ENCODE results near the gene RNF224. TPM values are rescaled to one million over a fixed set of nuclear protein-coding genes. Genes with fewer than 3 reads are reported as not detected.

RNF224 gene
- total and polyA plus RNA-seq, 2 of the 13 experiments (the other 11 are each of a cell fraction or from before 2014, with no cell fraction given): 0.09 TPM; not detected in 1

DNA sequence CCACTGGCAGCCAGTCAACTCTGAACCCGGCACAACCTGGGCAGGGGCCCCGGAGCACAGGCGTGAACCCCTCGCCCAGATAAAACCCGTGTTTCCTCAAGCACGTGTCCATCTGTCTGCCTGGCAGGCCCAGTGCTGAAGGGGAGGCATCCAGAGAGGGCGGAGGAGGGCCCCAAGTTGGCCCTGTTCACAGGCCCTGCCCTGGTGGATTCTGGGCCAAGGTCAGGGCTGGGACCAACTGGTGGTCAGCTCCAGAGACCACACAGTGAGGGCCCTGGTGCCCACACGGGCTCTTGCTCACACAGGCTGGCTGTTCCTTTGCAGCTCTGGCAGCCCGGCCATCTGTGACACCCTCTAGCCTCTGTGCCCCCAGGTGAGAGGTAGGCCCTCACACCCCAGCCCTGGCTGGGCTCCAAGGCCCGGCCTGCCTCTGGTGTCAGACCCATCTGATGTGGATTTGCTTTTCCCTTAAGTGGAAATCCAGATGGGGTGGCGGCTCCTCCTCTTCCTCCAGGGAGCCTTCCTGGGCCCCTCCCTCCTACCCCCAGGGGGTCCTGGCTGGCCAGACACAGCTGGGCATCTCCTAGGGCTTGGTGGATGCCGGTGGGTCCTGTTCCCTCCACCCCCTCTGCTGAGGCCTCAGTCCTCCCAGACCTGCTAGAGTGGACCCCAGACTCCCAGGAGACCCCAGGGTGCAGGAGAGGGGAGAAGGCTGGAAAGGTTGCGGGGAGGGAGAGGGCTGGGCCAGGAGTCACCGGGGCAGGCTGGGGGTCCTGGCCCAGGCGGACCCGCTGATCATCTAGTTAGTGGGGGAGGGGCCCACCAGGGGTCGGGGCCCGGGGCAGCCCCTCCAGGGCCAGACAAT, 23.3 kb downstream of the RNF224 start (continued):
- peak; percentile 50 for TF ChIP-seq HNF4A (CRISPR knock-in tag; IDR thresholded peaks at IDR 0.05)
- 0 out of 2 replicates have a peak, but pooled peaks have one; percentile 30 for TF ChIP-seq ZNF317 (CRISPR knock-in tag; IDR thresholded peaks at IDR 0.05)
- peak; percentile 78 for TF ChIP-seq ZFX (CRISPR knock-in tag; IDR thresholded peaks at IDR 0.05; ENCODE audit: low read depth)
- TF ChIP-seq RBM22 (optimal IDR thresholded peaks at IDR 0.05; ENCODE audit: low read length): no peak
- TF ChIP-seq, protein P1, sequence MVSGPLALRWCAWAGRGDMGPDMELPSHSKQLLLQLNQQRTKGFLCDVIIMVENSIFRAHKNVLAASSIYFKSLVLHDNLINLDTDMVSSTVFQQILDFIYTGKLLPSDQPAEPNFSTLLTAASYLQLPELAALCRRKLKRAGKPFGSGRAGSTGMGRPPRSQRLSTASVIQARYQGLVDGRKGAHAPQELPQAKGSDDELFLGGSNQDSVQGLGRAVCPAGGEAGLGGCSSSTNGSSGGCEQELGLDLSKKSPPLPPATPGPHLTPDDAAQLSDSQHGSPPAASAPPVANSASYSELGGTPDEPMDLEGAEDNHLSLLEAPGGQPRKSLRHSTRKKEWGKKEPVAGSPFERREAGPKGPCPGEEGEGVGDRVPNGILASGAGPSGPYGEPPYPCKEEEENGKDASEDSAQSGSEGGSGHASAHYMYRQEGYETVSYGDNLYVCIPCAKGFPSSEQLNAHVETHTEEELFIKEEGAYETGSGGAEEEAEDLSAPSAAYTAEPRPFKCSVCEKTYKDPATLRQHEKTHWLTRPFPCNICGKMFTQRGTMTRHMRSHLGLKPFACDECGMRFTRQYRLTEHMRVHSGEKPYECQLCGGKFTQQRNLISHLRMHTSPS (CRISPR knock-in tag; IDR thresholded peaks at IDR 0.05; ENCODE audit: low read depth): peak; percentile 75; the same call in 1 of the 2 replicates
- 0 out of 2 replicates have a peak, but pooled peaks have one; percentile 14 for TF ChIP-seq BCL6 (CRISPR knock-in tag; IDR thresholded peaks at IDR 0.05)
- TF ChIP-seq, protein P2, sequence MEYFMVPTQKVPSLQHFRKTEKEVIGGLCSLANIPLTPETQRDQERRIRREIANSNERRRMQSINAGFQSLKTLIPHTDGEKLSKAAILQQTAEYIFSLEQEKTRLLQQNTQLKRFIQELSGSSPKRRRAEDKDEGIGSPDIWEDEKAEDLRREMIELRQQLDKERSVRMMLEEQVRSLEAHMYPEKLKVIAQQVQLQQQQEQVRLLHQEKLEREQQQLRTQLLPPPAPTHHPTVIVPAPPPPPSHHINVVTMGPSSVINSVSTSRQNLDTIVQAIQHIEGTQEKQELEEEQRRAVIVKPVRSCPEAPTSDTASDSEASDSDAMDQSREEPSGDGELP (IDR thresholded peaks at IDR 0.05; ENCODE audit: borderline replicate concordance, low read depth): 0 out of 2 replicates have a peak, but pooled peaks have one; percentile 27
- TF ChIP-seq SPEN (CRISPR knock-in tag; IDR thresholded peaks at IDR 0.05; ENCODE audit: low read depth): peak; percentile 47; the same call in 1 of the 2 replicates
- TF ChIP-seq ELF4 (CRISPR knock-in tag; IDR thresholded peaks at IDR 0.05; ENCODE audit: borderline replicate concordance): no peak
- 0 out of 2 replicates have a peak, but pooled peaks have one; percentile 22 for TF ChIP-seq ZNF501 (CRISPR knock-in tag; IDR thresholded peaks at IDR 0.05)
- TF ChIP-seq PHF21A (CRISPR knock-in tag; IDR thresholded peaks at IDR 0.05): peak; percentile 65; the same call in 1 of the 2 replicates
- TF ChIP-seq ARNTL (CRISPR knock-in tag; IDR thresholded peaks at IDR 0.05): peak; percentile 89
- peak; percentile 22; the same call in 1 of the 2 replicates for TF ChIP-seq GATAD2A (CRISPR knock-in tag; IDR thresholded peaks at IDR 0.05)
- TF ChIP-seq MXI1 (IDR thresholded peaks at IDR 0.05; ENCODE audit: borderline replicate concordance, low read depth, low read length): peak; percentile 34; the same call in 1 of the 3 replicates
- TF ChIP-seq RARA (CRISPR knock-in tag; IDR thresholded peaks at IDR 0.05): peak; percentile 45; the same call in 1 of the 2 replicates
- peak; percentile 20; the same call in 1 of the 2 replicates for TF ChIP-seq KDM2A (CRISPR knock-in tag; IDR thresholded peaks at IDR 0.05; ENCODE audit: borderline replicate concordance, low read depth)
- TF ChIP-seq HNRNPL (IDR thresholded peaks at IDR 0.05; ENCODE audit: low read depth, low read length): peak; percentile 62; the same call in 1 of the 2 replicates
- TF ChIP-seq, protein P3, sequence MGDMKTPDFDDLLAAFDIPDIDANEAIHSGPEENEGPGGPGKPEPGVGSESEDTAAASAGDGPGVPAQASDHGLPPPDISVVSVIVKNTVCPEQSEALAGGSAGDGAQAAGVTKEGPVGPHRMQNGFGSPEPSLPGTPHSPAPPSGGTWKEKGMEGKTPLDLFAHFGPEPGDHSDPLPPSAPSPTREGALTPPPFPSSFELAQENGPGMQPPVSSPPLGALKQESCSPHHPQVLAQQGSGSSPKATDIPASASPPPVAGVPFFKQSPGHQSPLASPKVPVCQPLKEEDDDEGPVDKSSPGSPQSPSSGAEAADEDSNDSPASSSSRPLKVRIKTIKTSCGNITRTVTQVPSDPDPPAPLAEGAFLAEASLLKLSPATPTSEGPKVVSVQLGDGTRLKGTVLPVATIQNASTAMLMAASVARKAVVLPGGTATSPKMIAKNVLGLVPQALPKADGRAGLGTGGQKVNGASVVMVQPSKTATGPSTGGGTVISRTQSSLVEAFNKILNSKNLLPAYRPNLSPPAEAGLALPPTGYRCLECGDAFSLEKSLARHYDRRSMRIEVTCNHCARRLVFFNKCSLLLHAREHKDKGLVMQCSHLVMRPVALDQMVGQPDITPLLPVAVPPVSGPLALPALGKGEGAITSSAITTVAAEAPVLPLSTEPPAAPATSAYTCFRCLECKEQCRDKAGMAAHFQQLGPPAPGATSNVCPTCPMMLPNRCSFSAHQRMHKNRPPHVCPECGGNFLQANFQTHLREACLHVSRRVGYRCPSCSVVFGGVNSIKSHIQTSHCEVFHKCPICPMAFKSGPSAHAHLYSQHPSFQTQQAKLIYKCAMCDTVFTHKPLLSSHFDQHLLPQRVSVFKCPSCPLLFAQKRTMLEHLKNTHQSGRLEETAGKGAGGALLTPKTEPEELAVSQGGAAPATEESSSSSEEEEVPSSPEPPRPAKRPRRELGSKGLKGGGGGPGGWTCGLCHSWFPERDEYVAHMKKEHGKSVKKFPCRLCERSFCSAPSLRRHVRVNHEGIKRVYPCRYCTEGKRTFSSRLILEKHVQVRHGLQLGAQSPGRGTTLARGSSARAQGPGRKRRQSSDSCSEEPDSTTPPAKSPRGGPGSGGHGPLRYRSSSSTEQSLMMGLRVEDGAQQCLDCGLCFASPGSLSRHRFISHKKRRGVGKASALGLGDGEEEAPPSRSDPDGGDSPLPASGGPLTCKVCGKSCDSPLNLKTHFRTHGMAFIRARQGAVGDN (CRISPR knock-in tag; IDR thresholded peaks at IDR 0.05): peak; percentile 91
- TF ChIP-seq, protein P4, sequence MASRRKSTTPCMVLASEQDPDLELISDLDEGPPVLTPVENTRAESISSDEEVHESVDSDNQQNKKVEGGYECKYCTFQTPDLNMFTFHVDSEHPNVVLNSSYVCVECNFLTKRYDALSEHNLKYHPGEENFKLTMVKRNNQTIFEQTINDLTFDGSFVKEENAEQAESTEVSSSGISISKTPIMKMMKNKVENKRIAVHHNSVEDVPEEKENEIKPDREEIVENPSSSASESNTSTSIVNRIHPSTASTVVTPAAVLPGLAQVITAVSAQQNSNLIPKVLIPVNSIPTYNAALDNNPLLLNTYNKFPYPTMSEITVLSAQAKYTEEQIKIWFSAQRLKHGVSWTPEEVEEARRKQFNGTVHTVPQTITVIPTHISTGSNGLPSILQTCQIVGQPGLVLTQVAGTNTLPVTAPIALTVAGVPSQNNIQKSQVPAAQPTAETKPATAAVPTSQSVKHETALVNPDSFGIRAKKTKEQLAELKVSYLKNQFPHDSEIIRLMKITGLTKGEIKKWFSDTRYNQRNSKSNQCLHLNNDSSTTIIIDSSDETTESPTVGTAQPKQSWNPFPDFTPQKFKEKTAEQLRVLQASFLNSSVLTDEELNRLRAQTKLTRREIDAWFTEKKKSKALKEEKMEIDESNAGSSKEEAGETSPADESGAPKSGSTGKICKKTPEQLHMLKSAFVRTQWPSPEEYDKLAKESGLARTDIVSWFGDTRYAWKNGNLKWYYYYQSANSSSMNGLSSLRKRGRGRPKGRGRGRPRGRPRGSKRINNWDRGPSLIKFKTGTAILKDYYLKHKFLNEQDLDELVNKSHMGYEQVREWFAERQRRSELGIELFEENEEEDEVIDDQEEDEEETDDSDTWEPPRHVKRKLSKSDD (CRISPR knock-in tag; IDR thresholded peaks at IDR 0.05; ENCODE audit: low read depth): peak; percentile 38; the same call in 1 of the 2 replicates
